ENCODE measurements around the gene ARHGAP33.

- TF ChIP-seq POLR2A (IDR thresholded peaks at IDR 0.05; ENCODE audit: low read depth, low read length) (no peak), POLR2AphosphoS5 (IDR thresholded peaks at IDR 0.05; ENCODE audit: low read depth, low read length) (no peak), TAF1 (IDR thresholded peaks at IDR 0.05; ENCODE audit: borderline replicate concordance, low read depth, low read length) (no peak)
Observed at GRCh38 chr19:35741203-35741515, 34.2 kb upstream of the ARHGAP33 start.

All from GM12892 (cell line).